GM04504 (cell line): ENCODE data around the gene XXYLT1.
"Not testable (repeated sequence)": the region's sequence is repeated elsewhere in the genome, so short reads cannot be mapped to it uniquely, and the experiment has no call there.

Source experiments
- DNase-seq: peaks from one replicate; pipeline ENCODE4 v3.0.0-alpha.2; 2012; ENCODE audit warnings: low read depth

Gene XXYLT1, protein sequence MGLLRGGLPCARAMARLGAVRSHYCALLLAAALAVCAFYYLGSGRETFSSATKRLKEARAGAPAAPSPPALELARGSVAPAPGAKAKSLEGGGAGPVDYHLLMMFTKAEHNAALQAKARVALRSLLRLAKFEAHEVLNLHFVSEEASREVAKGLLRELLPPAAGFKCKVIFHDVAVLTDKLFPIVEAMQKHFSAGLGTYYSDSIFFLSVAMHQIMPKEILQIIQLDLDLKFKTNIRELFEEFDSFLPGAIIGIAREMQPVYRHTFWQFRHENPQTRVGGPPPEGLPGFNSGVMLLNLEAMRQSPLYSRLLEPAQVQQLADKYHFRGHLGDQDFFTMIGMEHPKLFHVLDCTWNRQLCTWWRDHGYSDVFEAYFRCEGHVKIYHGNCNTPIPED

DNA sequence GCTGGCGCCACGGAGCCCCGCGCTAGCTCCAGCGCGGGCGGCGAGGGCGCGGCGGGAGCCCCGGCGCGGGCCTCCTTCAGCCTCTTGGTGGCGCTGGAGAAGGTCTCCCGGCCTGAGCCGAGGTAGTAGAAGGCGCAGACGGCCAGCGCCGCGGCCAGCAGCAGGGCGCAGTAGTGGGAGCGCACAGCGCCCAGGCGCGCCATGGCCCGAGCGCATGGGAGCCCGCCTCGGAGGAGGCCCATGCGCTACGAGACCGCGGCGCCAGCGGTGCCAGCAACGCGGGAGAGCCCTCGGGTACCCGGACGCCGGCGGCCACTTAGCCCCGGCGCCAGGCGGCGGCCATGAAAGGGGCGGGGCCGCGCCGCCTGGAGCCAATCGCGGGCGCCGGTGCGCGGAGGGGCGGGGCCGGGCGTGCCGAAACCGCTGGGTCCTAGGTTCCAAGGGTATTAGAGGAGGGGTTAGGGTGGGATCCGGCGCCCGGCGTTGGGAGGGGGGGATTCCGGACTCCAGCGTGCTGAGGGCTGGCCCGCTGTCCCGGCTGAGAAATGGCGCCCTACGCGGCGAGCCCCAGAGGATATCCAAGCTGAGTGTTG is at the start of gene XXYLT1:
TSS of gene XXYLT1 (minus strand) at position 343 of the 593 bp plus-strand sequence. CDS start at position 242, 101 bp downstream.
- DNase-seq: peak; percentile 69

DNA sequence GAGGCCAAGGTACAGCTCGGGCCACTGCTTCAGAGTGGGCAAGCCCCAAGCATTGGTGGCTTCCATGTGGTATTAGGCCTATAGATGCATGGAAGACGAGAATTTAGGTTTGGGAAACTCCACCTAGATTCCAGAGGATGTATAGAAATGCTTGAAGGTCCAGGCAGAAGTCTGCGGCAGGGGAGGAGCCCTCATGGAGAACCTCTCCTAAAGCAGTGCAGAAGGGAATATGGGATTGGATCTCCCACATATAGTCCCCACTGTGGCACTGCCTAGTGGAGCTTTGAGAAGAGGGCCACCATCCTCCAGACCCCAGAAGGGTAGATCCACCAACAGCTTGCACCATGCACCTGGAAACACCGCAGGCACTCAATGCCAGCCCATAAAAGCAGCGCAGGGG is 48.1 kb upstream of the XXYLT1 start:
- no peak for DNase-seq

DNA sequence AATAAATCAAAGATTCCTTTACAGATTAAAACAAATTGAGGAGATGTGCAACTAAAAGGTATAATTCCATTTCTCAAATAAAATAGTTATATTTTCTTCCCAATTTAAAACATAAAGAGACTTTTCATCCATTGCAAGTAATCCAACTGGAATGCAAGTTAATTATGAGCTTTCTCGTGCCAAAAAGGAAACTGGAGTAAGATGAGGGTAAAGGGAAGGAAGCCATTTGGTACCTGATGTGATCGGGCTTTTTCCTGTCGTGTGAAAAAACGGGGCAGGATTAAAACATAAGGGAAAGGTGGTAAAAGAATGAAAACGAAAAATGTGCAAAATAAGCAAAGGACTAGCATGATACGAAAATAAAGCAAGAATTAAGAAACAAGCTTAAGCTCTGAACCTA is 41.8 kb upstream of the XXYLT1 start:
- no peak for DNase-seq

DNA sequence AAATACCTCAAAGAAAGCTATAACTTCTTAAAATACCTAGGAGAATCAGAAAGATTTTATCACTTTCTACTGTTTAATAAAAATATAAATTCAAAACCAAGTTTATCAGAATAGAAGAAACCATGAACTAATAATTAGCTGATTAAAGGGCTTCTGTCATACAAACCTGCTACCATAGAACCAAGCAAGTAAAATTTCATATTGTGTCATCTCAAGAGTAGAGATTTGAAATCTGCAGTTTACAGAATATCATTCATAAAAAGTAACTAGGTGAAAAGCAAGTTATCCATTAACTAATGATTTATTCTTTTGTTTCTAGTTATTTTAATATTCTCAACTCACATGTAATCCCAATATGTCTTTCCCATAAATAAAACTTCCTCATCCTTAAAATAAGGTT is 36.8 kb upstream of the XXYLT1 start:
- DNase-seq: no peak

DNA sequence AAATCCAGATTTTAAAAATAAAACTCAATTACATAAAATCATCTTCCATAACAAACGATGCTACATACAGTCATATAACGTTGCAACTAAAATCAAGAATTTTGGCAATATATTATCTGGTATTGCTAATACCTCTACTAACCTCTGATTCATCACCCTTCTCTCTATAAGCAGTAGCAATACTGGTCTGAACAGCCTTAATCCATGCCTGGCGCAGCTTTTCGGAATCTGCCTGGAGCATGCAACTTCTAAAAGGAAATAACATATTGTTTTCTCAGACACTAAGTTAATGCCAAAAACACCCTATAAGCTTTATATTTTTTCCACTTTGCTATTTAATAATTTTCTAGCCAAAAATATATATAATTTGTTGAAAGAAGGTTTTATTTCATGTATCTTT is 35.4 kb upstream of the XXYLT1 start:
- no peak for DNase-seq

DNA sequence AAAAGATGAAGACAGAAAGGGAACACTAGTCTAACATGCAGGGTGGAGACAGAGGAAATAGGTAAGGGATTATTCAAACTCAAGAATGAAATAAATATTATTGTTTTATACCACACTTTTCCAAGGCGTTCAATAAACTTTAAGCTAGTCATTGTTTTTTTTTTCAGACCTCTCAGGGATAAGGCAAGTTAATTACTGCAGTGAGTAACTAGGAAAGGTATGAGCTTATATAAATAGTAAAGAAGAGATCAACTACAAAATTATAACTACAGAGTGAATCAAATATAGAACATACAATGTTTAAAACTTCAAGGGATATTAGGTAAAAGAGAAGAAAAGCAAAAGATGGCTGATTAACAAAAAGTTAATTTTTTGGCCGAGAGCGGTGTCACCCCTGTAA is 31.5 kb upstream of the XXYLT1 start:
- DNase-seq: no peak

DNA sequence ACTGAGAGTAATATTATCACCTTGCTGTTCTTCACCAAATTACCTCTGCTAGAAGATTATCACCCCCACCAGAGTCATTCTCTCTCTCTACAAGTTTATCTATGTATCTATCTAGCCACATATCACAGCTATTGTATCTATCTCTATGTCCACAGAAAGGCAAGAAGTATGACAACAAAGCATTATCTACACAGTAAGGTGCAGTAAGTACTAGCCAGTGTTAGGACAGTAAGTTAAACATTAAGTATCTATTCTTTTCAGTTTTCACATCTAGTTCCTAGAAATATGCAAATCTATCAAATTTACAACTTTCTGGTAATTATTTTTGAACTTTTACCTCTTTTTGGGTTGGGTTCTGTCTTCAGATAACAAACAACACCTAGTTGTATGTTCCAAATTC is 26.5 kb upstream of the XXYLT1 start:
- DNase-seq: no peak

DNA sequence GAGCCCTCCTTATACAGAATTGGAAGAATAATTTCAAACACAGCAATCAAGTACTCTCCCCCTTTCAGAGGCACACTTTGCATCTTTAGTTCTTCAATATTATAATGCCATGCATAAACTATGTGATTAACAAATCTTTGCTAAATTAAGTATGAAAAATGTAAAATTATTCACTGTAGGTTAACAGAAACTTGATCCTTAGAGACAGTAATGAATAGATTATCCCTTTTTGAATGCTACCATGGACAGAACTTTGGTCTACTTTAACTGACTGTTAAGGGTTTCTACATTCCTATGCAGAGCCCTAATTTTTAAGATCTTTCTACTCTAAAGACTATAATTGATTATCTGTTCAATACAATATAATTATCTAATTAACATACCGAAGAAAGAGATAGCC is 25.7 kb upstream of the XXYLT1 start:
- no peak for DNase-seq

DNA sequence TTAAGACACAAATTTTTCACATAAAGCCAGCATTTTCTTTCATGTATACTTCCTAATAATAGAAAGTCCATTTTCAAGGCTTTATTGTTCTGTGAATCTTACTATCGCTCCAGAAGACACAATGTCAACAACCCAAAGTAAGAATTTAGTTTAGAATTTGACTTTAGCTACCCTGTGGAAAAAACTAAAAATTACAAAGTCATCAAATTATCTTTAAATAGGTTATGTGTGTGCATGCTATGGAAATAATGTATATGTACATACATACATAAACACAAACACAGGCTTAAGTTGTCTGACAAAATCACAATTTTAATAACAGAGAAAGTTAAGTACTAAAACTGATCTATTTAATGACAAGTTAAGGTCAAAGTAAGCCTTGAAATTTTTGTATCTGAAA is 20.2 kb upstream of the XXYLT1 start:
- DNase-seq: no peak

DNA sequence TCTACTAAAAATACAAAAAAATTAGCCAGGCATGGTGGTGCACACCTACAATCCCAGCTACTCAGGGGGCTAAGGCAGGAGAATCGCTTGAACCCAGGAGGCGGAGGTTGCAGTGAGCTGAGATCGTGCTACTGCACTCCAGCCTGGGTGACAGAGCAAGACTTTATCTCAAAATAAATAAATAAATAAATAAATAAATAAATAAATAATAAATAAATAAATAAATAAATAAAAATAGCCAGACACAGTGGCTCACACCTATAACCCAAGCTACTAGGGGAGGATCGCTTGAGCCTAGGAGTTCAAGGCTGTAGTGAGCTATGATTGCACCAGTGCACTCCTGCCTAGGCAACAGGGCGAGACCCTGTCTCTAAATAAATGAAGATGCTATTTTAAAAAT is 19.7 kb upstream of the XXYLT1 start:
- DNase-seq: not testable (repeated sequence)

DNA sequence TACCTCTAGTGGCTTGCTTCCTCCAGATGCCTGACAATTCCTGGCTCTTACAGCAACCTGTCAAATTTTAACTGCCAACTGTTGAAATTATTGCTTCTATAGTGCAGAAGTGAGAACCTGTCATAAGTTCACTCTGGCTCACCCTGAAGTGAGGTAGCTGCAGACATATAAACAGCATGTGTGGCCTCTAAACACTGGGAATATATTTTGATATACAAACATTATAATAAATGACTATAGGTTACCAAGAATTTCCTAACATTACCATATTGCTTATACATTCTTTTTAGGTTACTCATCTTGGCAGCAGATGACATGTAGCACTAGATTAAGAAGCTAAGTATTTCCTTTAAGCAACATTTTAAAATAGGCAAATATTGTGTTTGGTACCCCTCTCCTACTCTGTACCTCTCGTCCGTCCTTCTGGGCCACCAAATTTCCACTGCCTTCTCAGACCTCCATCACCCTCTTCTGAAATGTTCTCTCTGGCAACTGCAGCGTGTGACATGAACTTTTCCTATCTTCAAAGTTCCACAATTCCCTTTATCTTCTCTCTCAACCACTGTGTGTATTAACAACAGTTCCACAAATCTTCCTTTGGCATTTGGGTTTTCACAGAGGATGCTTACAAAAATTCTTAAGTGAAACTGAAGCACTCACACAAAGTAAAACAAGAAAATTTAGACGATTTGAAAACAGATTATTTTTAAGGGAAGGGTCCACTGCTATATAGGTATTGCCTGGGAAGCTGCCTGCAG is 15.3 kb upstream of the XXYLT1 start:
- no peak for DNase-seq

DNA sequence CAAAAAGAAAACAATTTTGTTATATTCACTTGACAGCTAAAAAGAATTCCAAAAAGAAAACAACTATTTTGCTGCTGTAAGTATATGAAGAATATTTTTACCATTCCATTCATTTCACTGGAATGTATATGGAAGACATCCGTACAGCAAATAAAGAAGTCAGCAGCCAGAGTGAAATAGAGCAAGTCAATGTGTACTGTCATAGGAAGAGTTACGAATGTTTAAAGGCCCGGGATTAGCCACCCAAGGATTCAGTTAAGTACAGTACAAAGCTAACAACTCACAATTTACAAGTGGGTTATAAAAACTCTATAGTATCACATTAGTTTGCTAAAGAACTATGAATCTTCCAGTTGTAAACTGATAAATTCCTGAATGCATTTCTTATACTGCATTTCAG is 14.4 kb upstream of the XXYLT1 start:
- DNase-seq: no peak

DNA sequence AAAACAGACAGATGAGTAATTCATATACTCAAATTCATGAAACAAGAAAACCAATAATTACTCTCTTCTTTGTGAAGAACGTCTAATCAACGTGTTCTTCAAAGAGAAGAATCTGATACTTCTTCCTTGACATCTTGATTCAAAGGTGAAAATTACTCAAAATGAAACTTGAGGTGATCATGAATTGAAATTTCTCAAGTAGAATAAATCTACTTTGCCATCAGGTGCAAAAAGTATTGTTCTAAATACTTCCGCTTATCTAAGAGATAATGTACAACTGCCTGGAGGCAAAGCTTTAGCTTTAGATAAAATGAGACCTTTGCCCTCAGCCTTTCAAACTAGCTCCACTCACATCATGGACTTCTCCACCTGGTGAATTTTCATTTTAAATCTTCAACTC is 13.9 kb upstream of the XXYLT1 start:
- DNase-seq: no peak

DNA sequence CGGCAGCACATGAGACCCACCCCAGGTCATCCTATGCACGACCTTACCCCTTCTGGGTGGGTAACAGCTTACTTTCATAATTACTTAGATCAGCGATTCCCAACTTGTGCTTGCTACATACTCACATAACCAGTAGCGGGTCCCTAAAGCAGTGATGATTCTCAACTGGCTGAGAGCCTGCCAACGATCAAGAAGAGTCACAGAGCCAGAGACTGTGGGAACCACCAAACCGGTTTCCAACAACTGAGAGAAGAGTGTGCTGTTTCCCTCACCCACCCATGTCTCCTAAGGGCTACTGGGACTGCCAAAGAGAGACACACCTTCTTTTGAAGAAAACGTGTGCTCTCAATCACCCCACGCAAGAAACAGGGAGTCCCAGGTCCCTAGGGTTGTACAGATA is 12.0 kb upstream of the XXYLT1 start:
- no peak for DNase-seq

DNA sequence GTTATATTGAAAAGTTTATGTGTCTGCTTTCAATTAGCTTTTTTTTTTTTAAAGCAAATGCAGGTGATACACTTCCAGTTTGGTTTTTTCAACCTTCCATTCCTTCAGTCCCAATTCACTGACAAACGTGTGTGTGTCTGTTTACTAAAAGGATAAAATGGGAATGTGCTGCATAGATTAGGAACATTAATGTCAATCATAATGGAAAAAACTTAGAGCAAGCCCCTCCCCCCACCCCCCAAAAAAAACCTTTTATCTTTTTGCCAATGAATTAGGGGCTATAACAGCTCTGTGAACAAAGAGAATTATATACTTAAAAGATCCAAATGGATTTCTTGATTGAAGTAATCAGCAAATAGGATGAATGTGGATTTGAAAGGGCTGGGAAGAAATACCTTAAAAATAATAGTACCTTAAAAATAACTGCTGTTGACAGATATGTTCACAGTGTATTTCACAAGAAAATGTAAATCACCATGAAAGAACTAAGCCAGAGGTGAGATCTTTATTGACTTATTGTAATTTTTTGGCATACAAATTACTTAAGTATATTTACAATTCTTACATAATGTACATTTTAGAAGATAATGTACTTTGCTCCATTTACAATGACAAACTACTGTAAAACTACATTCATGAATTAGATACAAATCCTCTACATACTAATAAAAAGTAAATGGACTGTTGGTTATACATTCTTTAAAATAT is 3.5 kb upstream of the XXYLT1 start:
- no peak for DNase-seq

DNA sequence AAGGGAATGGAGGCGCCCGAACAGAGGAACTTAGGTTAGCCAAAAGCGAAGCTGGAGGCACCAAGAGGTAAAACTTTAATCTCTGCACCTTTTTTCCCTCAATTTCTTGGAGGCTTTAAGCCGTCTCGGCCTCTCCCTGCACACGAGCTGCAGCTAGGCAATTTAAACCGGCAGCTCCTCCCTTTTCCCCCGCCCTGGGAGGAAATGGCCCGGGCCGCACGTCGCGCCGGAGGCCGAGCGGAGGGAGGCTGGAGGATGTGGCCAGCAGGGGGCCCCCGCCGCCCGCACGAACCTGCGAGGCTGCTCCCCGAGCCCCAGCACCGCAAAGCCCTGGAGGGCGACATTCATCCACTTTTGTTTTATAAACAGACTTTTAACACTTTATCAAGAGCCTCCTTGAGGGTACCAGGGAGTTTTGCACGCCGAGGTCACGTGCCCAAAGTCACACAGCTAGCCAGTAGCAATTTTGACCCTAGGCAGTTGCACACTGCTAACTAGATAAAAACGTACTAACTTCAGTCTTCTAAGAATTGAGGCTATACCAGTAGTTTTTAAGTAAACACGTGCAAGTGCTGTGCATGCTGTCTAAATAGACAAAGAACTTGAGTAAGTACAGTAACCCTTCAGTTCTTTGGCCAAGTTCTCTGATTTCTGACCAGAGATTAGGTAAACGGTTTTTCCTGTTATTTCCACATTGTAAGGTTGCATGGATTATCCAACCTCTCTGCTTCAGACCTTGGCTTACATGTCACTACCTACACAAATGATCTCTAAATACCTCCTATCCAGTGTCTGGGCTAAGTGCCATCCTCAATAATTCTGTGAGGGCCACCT is 668 bp upstream of the XXYLT1 start:
- DNase-seq: peak; percentile 67

DNA sequence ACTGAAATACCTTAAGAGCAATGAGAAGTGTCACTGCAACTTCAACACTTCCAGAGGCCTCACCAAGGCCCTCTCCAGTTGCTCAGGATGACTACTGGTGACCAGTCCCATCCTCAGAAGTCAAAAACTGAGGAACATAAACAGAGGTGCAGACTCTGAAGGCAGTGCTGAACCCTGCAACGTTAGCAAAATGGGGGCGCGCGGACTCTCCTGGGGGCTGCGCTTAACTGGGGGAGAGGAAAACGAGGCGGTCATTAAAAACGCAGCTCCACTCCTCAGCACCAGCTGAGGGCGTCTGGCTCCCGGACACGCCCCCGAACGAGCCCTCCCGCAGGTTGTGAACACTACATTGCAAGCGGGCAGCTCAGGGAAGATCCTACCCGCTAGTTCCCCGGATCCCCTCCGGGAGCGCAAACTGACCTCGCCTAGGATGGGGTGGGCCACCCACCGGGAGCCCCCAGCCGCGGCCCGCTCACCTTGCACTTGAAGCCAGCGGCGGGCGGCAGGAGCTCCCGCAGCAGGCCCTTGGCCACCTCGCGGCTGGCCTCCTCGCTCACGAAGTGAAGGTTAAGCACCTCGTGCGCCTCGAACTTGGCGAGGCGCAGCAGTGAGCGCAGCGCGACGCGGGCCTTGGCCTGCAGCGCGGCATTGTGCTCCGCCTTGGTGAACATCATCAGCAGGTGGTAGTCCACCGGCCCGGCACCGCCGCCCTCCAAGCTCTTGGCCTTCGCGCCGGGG is 711 bp downstream of the XXYLT1 start:
- DNase-seq: no peak

DNA sequence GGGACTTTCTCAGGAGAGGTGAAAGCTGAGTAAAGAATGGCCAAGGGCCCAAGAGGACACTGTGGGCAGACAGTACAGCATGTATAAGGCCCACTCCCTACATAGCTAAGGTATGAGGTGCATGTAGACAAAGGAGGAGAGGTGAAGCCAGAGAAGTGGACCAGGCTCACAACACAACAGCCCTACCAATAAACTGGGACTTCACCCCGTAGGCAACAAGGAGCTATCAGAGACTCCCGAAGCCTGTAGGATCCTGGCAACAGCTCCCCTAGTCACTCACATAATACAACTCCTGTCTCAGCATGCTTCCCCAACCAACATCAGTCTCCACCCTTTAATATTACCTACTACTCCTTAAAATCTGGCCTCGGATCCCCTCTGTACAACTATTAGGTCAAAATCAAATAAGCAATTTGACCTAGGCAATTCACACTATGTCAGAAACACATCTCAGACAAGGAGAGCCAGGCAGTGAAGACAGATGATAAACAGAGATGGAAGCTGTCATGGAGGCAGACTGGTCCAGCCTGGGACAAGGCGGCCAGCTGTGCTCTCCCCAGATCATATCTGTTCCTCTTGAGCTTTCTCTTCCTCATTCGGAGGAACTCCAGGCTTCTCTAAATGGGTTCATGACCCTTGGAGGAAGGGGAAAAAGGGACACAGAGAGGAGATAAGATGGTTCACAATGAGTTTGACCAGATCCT is 1.4 kb downstream of the XXYLT1 start:
- DNase-seq: no peak

DNA sequence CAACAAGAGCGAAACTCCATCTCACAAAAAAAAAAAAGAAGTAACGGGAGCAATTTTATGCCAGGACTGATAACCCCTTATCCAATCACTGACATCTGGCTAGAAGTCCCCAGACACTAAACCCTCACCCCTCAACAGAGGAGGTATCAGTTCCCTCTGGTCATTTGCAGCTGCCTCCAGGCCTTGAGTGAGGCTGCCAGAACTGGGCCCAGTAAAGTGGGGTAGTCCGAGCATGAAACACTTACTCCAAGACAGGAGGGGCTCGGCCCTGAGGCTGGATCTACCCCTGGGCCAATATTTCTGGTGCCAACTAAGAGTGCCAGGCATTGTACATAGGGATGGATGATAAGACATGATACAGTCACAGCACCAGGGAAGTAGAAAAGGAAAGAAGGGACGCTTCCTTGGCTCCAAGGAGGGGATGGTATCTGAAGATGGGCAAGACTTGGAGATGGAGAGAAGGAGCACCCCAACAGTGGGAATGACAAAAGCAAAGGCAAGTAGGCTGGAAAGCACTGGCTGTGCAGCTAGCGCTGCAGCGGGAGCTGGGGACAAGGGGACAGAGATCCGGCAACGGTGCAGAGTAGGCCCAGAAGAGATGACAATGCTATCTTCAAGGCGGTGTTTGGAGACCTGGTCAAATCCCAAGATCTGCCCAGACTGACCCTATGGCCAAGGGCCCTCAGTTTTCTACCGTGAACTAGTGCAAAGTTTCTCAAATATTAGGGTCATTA is 2.2 kb downstream of the XXYLT1 start:
- no peak for DNase-seq

DNA sequence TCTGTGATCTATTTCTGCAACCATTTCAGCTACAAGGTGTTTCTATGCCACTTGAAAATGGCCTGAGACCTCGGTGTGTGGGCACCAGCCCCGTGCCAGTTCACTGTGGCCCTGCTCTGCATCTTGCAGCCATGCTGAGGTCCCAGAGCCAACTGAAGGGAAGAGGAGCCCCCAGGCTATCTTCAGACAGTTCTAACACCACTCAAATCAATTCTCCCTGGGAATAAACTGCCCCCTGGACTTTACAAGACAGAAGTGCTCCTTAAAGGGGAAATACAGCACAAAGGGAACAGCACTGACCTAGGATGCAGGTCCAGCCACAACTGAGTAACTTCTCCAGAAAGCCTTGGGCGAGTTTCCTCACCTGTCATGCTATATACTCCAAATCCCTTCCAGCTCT is 3.9 kb downstream of the XXYLT1 start:
- DNase-seq: no peak
